AG04450 (cell line): ENCODE results near the gene KCTD7. TPM values are rescaled to one million over a fixed set of nuclear protein-coding genes. Genes with fewer than 3 reads are reported as not detected.
"Not testable (repeated sequence)": the region's sequence is repeated elsewhere in the genome, so short reads cannot be mapped to it uniquely, and the experiment has no call there.

ENCODE experiments used
- CTCF ChIA-PET: fragments of 300-600, 350-600 bp; formaldehyde crosslinking; extraction: SDS; loops from one replicate; lab custom pipeline; 2022; ENCODE audit warnings: antibody characterized with exemption, inconsistent platforms; lab: Charles Lee
- POLR2A ChIA-PET: fragments of 350-600 bp; formaldehyde crosslinking; extraction: SDS; loops from one replicate; lab custom pipeline; 2021; ENCODE audit warnings: antibody characterized with exemption, inconsistent platforms; lab: Yijun Ruan, JAX
- DNase-seq: peaks from one replicate; pipeline ENCODE4 v3.0.0-alpha.2; 2011; ENCODE audit warnings: low read depth, low spot score
- H3K27ac ChIP-seq: one replicate; pipeline ENCODE4 v1.5.1; 2012; ENCODE audit warnings: low read depth, low read length, control low read depth
- H3K27me3 ChIP-seq: one replicate; pipeline ENCODE4 v1.6.0; 2012; ENCODE audit warnings: low read length; ENCODE audit not compliant: control insufficient read depth, insufficient read depth
- H3K4me3 ChIP-seq: 2 replicates; pipeline ENCODE4 v1.5.1; 2011; ENCODE audit warnings: mild to moderate bottlenecking, low read depth, low read length, control low read depth
- H3K9me3 ChIP-seq: 2 replicates; pipeline ENCODE4 v1.5.1; 2012; ENCODE audit warnings: low read length; ENCODE audit not compliant: control insufficient read depth, insufficient read depth
- polyA plus RNA-seq: library from polyadenylated mRNA; depleted of rRNA; stranded (reverse); fragments of >200 nt; gene quantifications from 2 replicates; pipeline ENCODE4 v1.2.3, GENCODE V29; 2011
- TF ChIP-seq, protein P1 (sequence below): IDR thresholded peaks from 2 replicates; pipeline ENCODE4 v1.5.1; 2011; ENCODE audit warnings: low read depth, low read length, control low read depth, inconsistent platforms

KCTD7 gene
- polyA plus RNA-seq, 1 experiment: 14.7 TPM

DNA sequence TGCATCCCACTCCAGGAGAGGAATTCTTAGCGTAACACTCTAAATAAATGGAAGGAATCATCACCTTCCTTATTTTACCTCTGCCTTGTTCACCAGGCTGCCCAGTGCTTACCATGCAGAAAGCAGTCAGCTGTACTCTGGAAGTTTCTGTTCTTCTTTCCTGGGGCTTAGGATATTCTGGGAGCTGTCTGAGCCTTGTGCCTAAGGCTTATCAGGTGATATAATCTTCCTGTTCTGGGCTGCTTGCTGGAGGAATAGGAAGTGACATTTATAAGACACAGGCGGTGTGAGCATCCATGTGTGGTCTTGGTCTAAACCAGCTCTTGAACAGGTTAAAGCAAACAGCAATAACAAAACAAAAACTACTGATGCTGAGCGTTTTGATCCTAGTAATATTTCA lies 13.5 kb downstream of the KCTD7 start:
- CTCF ChIA-PET: interaction anchor here (0.6 kb wide), 1 partner anchor 155 kb away, joined by 7 read pairs; no protein-coding TSS in a partner anchor
- TF ChIP-seq, protein P1, sequence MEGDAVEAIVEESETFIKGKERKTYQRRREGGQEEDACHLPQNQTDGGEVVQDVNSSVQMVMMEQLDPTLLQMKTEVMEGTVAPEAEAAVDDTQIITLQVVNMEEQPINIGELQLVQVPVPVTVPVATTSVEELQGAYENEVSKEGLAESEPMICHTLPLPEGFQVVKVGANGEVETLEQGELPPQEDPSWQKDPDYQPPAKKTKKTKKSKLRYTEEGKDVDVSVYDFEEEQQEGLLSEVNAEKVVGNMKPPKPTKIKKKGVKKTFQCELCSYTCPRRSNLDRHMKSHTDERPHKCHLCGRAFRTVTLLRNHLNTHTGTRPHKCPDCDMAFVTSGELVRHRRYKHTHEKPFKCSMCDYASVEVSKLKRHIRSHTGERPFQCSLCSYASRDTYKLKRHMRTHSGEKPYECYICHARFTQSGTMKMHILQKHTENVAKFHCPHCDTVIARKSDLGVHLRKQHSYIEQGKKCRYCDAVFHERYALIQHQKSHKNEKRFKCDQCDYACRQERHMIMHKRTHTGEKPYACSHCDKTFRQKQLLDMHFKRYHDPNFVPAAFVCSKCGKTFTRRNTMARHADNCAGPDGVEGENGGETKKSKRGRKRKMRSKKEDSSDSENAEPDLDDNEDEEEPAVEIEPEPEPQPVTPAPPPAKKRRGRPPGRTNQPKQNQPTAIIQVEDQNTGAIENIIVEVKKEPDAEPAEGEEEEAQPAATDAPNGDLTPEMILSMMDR: no peak

GRCh38 chr7:66642932-66643331 lies 14.3 kb downstream of the KCTD7 start:
- no peaks in the 10 kb centered on the region for H3K9me3 ChIP-seq
- no peak overlapping the region for H3K27ac ChIP-seq
- no peak for DNase-seq
- ChIA-PET POLR2A (no interaction called here), CTCF (no interaction called here)
- TF ChIP-seq, protein P1: no peak
- H3K4me3 ChIP-seq: no peak overlapping the region
- no peaks in the 10 kb centered on the region for H3K27me3 ChIP-seq

More for the DNA sequence above, 13.5 kb downstream of the KCTD7 start:
- Histone ChIP-seq H3K27ac (no peak overlapping the region), H3K4me3 (no peak overlapping the region), H3K9me3 (no peaks in the 10 kb centered on the region), H3K27me3 (no peaks in the 10 kb centered on the region)
- DNase-seq: no peak
- POLR2A ChIA-PET: interaction anchor here (1.7 kb wide), 1 partner anchor 12 kb away, joined by 5 read pairs; no protein-coding TSS in a partner anchor

DNA sequence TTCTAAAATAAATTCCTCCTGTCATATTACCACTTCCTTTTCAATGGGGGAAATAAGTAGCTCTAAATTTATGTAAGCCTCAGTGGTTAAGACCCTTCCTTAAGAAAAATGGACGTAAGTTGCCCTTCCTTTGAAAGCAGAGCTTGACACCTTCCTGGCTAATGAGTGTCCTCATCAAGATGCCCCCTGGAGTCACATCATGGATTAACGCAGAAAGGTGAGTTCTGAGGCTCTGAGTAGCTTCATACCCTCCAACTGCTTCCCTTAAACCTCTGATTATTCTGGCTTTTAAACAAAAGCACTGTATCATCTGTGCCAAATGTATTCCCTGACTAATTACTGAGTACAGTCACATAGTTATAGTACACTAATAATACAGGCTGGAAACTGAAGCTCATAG lies 14.7 kb downstream of the KCTD7 start:
- no peak for DNase-seq
- POLR2A ChIA-PET: no interaction called here
- Histone ChIP-seq H3K9me3 (no peaks in the 10 kb centered on the region), H3K4me3 (no peak overlapping the region), H3K27me3 (no peaks in the 10 kb centered on the region), H3K27ac (no peak overlapping the region)
- TF ChIP-seq, protein P1: no peak
- CTCF ChIA-PET: no interaction called here

- CTCF ChIA-PET, DNase-seq, H3K4me3 ChIP-seq, POLR2A ChIA-PET, H3K27me3 ChIP-seq, H3K27ac ChIP-seq, H3K9me3 ChIP-seq: not testable (repeated sequence)
Measured at GRCh38 chr7:66651026-66651425, 22.3 kb downstream of the KCTD7 start.

- POLR2A ChIA-PET: interaction anchor here (0.5 to 2.5 kb wide), 7 partner anchors 10 to 287 kb away, joined by 3 to 17 read pairs (median 5); partner anchors contain the start of gene KCTD7
- peak overlapping the region; percentile 87 for H3K4me3 ChIP-seq
- CTCF ChIA-PET, H3K27me3 ChIP-seq, H3K9me3 ChIP-seq, DNase-seq: not testable (repeated sequence)
- TF ChIP-seq, protein P1: peak; percentile 27
- peak overlapping the region; percentile 99 for H3K27ac ChIP-seq
Measured at GRCh38 chr7:66653719-66654274, 25.1 kb downstream of the KCTD7 start.
